ENCODE results near the gene DPF3.

DPF3 gene

DNA sequence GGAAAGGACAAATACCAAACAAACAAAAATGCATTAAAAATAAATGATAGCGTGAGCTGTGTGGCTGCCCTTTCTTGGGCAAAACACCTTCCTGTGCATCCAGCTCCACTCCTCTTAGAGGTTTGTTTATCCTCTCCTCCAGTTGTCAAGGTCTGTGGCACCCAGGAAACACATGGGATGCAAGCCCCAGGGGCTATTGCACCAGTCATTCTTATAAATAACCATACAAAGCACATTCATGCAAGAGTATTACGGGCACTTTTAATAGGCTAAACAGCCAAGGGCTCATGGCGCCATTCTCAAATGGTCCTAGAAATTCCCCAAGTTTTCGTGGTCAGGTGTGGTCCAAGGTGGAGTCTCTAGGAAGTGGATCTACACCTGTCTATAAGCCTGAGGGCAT is 257.0 kb downstream of the DPF3 start:
- no peaks in the 10 kb centered on the region for H3K4me1 ChIP-seq (ENCODE audit: control insufficient read depth, low read depth, low read length)
- WGBS (ENCODE audit: extremely low coverage, insufficient coverage, low lambda C conversion rate) = no CpG with 5 or more reads among the region's 4 CpGs
- no peak for DNase-seq
- H3K18ac ChIP-seq (ENCODE audit: low read length) = no peak overlapping the region
- H3K9ac ChIP-seq (ENCODE audit: low read length) = no peak overlapping the region
- no peak overlapping the region for H3K4me3 ChIP-seq (ENCODE audit: low read length)
- no peak overlapping the region for H2BK5ac ChIP-seq (ENCODE audit: low read length)
- H3K23ac ChIP-seq (ENCODE audit: low read length) = no peak overlapping the region
- no peaks in the 10 kb centered on the region for H3K79me2 ChIP-seq (ENCODE audit: control insufficient read depth, insufficient read depth, low read length)
- H2BK120ac ChIP-seq (ENCODE audit: low read depth, low read length) = no peak overlapping the region
- no peak overlapping the region for H3K4me2 ChIP-seq (ENCODE audit: low read length)
- H3K27ac ChIP-seq (ENCODE audit: low read depth, low read length) = no peak overlapping the region
- no peak overlapping the region for H3K56ac ChIP-seq (ENCODE audit: low read length)
- no peak overlapping the region for H2BK15ac ChIP-seq (replicated peaks; ENCODE audit: low read depth)
- H4K8ac ChIP-seq (ENCODE audit: low read depth, low read length) = no peak overlapping the region
- H3K79me1 ChIP-seq (ENCODE audit: low read length) = no peaks in the 10 kb centered on the region
- H2AK5ac ChIP-seq (ENCODE audit: low read length) = no peak overlapping the region
- H3K4ac ChIP-seq (ENCODE audit: low read depth, low read length) = no peak overlapping the region
- H3K36me3 ChIP-seq (ENCODE audit: control insufficient read depth, insufficient read depth, low read length) = no peaks in the 10 kb centered on the region
- no peak overlapping the region for H4K5ac ChIP-seq (ENCODE audit: low read length)
- H3K27me3 ChIP-seq (ENCODE audit: insufficient read depth, low read length, poor library complexity) = no peaks in the 10 kb centered on the region

DNA sequence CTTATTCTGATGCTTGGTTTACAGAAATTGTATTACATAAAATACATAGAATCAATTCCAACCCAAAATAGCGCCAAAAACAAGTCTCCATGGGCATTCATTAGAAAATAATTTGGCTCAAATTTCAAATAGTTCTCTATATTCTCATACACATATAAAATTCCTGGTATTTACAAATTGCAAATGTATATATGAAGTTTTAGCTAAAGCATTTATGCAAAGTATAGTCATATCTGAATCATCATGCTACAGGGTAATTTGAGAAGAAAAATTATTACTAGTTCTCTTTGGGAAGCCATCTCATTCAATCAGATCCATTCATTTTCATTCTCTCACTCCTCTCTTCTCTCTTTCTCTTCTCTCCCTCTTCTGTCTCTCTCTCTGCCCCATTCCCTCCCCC is 257.8 kb downstream of the DPF3 start:
- H2BK15ac ChIP-seq (replicated peaks; ENCODE audit: low read depth) = no peak overlapping the region
- H3K4me2 ChIP-seq (ENCODE audit: low read length) = no peak overlapping the region
- no peaks in the 10 kb centered on the region for H3K79me2 ChIP-seq (ENCODE audit: control insufficient read depth, insufficient read depth, low read length)
- no peaks in the 10 kb centered on the region for H3K4me1 ChIP-seq (ENCODE audit: control insufficient read depth, low read depth, low read length)
- H2AK5ac ChIP-seq (ENCODE audit: low read length) = no peak overlapping the region
- no peak overlapping the region for H2BK5ac ChIP-seq (ENCODE audit: low read length)
- H3K4ac ChIP-seq (ENCODE audit: low read depth, low read length) = no peak overlapping the region
- H3K27ac ChIP-seq (ENCODE audit: low read depth, low read length) = no peak overlapping the region
- no peaks in the 10 kb centered on the region for H3K27me3 ChIP-seq (ENCODE audit: insufficient read depth, low read length, poor library complexity)
- H3K36me3 ChIP-seq (ENCODE audit: control insufficient read depth, insufficient read depth, low read length) = no peaks in the 10 kb centered on the region
- no peak overlapping the region for H3K9ac ChIP-seq (ENCODE audit: low read length)
- H3K56ac ChIP-seq (ENCODE audit: low read length) = no peak overlapping the region
- no peak overlapping the region for H4K8ac ChIP-seq (ENCODE audit: low read depth, low read length)
- H3K79me1 ChIP-seq (ENCODE audit: low read length) = no peaks in the 10 kb centered on the region
- H3K23ac ChIP-seq (ENCODE audit: low read length) = no peak overlapping the region
- H4K5ac ChIP-seq (ENCODE audit: low read length) = no peak overlapping the region
- no CpG with 5 or more reads among the region's 1 CpG for WGBS (ENCODE audit: extremely low coverage, insufficient coverage, low lambda C conversion rate)
- no peak overlapping the region for H2BK120ac ChIP-seq (ENCODE audit: low read depth, low read length)
- no peak for DNase-seq
- no peak overlapping the region for H3K4me3 ChIP-seq (ENCODE audit: low read length)
- H3K18ac ChIP-seq (ENCODE audit: low read length) = no peak overlapping the region

DNA sequence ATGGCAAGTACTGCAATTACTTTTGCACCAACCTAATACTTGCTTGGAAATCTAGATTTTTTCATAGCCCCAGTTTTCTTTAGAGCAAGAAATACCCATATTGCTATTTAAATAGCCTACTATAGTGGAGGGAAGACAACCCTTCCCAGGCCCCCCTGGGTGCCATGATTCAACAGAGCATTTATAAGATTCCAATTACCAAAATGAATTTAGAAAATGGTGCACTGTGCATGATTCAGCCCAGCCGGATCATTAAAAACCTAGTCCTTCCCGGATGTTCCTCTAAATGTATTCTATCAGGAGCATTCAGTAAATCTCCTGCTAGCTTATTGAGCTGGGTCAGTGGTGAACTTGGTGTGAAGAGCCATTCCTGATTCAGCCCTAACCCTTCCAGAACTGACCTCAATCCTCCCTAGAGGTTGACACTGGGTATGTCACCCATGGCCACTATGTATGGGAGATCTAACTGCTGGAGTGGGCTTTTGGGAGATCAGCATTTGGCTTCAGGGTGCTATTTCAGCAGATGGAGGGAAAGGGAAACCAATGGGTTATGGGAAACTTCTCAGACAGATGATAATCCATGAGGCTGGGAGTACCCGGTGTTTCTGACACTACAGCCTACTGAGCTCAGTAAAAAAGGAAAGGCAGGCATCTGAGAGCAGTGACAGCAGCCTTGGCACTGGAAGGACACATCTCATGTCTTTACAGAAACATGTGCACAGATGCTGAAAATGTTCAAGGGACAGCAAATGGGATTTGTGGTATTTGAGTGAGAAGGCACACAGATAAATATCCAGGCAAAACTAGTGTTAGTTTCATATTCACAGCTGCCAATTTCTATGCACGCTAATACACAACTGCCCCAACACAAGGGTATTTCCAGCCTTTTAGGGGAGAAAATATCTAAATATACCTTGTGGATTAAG is 258.9 kb downstream of the DPF3 start:
- Histone ChIP-seq H3K79me2 (ENCODE audit: control insufficient read depth, insufficient read depth, low read length) (no peaks in the 10 kb centered on the region), H3K4me3 (ENCODE audit: low read length) (no peak overlapping the region), H3K4me1 (ENCODE audit: control insufficient read depth, low read depth, low read length) (no peaks in the 10 kb centered on the region), H3K27ac (ENCODE audit: low read depth, low read length) (no peak overlapping the region), H2BK5ac (ENCODE audit: low read length) (no peak overlapping the region), H3K9ac (ENCODE audit: low read length) (no peak overlapping the region), H2AK5ac (ENCODE audit: low read length) (no peak overlapping the region), H3K23ac (ENCODE audit: low read length) (no peak overlapping the region), H2BK15ac (replicated peaks; ENCODE audit: low read depth) (no peak overlapping the region), H3K79me1 (ENCODE audit: low read length) (no peaks in the 10 kb centered on the region), H3K27me3 (ENCODE audit: insufficient read depth, low read length, poor library complexity) (no peaks in the 10 kb centered on the region), H4K8ac (ENCODE audit: low read depth, low read length) (no peak overlapping the region), H4K5ac (ENCODE audit: low read length) (no peak overlapping the region), H2BK120ac (ENCODE audit: low read depth, low read length) (no peak overlapping the region), H3K4me2 (ENCODE audit: low read length) (no peak overlapping the region), H3K56ac (ENCODE audit: low read length) (no peak overlapping the region), H3K4ac (ENCODE audit: low read depth, low read length) (no peak overlapping the region), H3K36me3 (ENCODE audit: control insufficient read depth, insufficient read depth, low read length) (no peaks in the 10 kb centered on the region), H3K18ac (ENCODE audit: low read length) (no peak overlapping the region)
- no peak for DNase-seq
- WGBS (ENCODE audit: extremely low coverage, insufficient coverage, low lambda C conversion rate) = no CpG with 5 or more reads among the region's 4 CpGs

- Histone ChIP-seq H2BK120ac (ENCODE audit: low read depth, low read length) (no peak overlapping the region), H3K4me1 (ENCODE audit: control insufficient read depth, low read depth, low read length) (no peaks in the 10 kb centered on the region), H3K56ac (ENCODE audit: low read length) (no peak overlapping the region), H4K5ac (ENCODE audit: low read length) (no peak overlapping the region), H3K4me2 (ENCODE audit: low read length) (no peak overlapping the region), H3K36me3 (ENCODE audit: control insufficient read depth, insufficient read depth, low read length) (no peaks in the 10 kb centered on the region), H3K9ac (ENCODE audit: low read length) (no peak overlapping the region), H3K27ac (ENCODE audit: low read depth, low read length) (no peak overlapping the region), H3K4me3 (ENCODE audit: low read length) (no peak overlapping the region), H3K79me1 (ENCODE audit: low read length) (no peaks in the 10 kb centered on the region), H3K4ac (ENCODE audit: low read depth, low read length) (no peak overlapping the region), H3K18ac (ENCODE audit: low read length) (no peak overlapping the region), H4K8ac (ENCODE audit: low read depth, low read length) (no peak overlapping the region), H3K23ac (ENCODE audit: low read length) (no peak overlapping the region), H2AK5ac (ENCODE audit: low read length) (no peak overlapping the region), H3K79me2 (ENCODE audit: control insufficient read depth, insufficient read depth, low read length) (no peaks in the 10 kb centered on the region), H2BK15ac (replicated peaks; ENCODE audit: low read depth) (no peak overlapping the region), H3K27me3 (ENCODE audit: insufficient read depth, low read length, poor library complexity) (no peaks in the 10 kb centered on the region), H2BK5ac (ENCODE audit: low read length) (no peak overlapping the region)
- DNase-seq = no peak
- no CpG with 5 or more reads among the region's 5 CpGs for WGBS (ENCODE audit: extremely low coverage, insufficient coverage, low lambda C conversion rate)
Measured at GRCh38 chr14:72633551-72633950, 260.4 kb downstream of the DPF3 start.

GRCh38 chr14:72632727-72633126 is 261.2 kb downstream of the DPF3 start:
- no peak overlapping the region for H2BK120ac ChIP-seq (ENCODE audit: low read depth, low read length)
- H3K18ac ChIP-seq (ENCODE audit: low read length) = no peak overlapping the region
- H3K56ac ChIP-seq (ENCODE audit: low read length) = no peak overlapping the region
- WGBS (ENCODE audit: extremely low coverage, insufficient coverage, low lambda C conversion rate) = no CpG with 5 or more reads among the region's 1 CpG
- no peaks in the 10 kb centered on the region for H3K27me3 ChIP-seq (ENCODE audit: insufficient read depth, low read length, poor library complexity)
- no peaks in the 10 kb centered on the region for H3K79me2 ChIP-seq (ENCODE audit: control insufficient read depth, insufficient read depth, low read length)
- H4K5ac ChIP-seq (ENCODE audit: low read length) = no peak overlapping the region
- H3K79me1 ChIP-seq (ENCODE audit: low read length) = no peaks in the 10 kb centered on the region
- H2AK5ac ChIP-seq (ENCODE audit: low read length) = no peak overlapping the region
- no peak overlapping the region for H2BK15ac ChIP-seq (replicated peaks; ENCODE audit: low read depth)
- no peak overlapping the region for H4K8ac ChIP-seq (ENCODE audit: low read depth, low read length)
- no peak overlapping the region for H3K9ac ChIP-seq (ENCODE audit: low read length)
- H3K27ac ChIP-seq (ENCODE audit: low read depth, low read length) = no peak overlapping the region
- no peak overlapping the region for H3K4me2 ChIP-seq (ENCODE audit: low read length)
- no peak overlapping the region for H3K4me3 ChIP-seq (ENCODE audit: low read length)
- no peak for DNase-seq
- H3K4ac ChIP-seq (ENCODE audit: low read depth, low read length) = no peak overlapping the region
- H2BK5ac ChIP-seq (ENCODE audit: low read length) = no peak overlapping the region
- H3K36me3 ChIP-seq (ENCODE audit: control insufficient read depth, insufficient read depth, low read length) = no peaks in the 10 kb centered on the region
- no peak overlapping the region for H3K23ac ChIP-seq (ENCODE audit: low read length)
- no peaks in the 10 kb centered on the region for H3K4me1 ChIP-seq (ENCODE audit: control insufficient read depth, low read depth, low read length)

DNA sequence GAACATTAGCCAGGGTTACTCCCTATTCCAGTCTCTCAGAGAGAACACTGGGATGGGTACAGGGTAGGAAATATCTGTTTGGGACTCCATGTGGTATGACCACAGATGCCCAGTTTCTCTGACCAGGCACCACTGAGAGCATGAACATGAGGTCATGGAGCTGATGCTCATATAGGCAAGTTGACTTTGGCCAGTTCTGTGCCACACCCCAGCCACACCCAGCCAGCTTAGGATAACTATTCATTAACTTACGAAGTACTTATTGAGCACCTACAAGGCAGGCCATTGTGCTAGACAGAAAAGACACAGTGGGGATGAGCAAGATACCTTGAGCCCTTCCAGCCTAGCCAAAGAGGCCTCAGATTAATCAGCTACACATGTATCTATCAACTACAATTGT is 262.5 kb downstream of the DPF3 start:
- Histone ChIP-seq H4K5ac (ENCODE audit: low read length) (no peak overlapping the region), H3K79me1 (ENCODE audit: low read length) (no peaks in the 10 kb centered on the region), H3K9ac (ENCODE audit: low read length) (no peak overlapping the region), H3K23ac (ENCODE audit: low read length) (no peak overlapping the region), H2AK5ac (ENCODE audit: low read length) (no peak overlapping the region), H3K27ac (ENCODE audit: low read depth, low read length) (no peak overlapping the region), H2BK120ac (ENCODE audit: low read depth, low read length) (no peak overlapping the region), H3K36me3 (ENCODE audit: control insufficient read depth, insufficient read depth, low read length) (no peaks in the 10 kb centered on the region), H3K4me2 (ENCODE audit: low read length) (no peak overlapping the region), H3K56ac (ENCODE audit: low read length) (no peak overlapping the region), H3K79me2 (ENCODE audit: control insufficient read depth, insufficient read depth, low read length) (no peaks in the 10 kb centered on the region), H2BK15ac (replicated peaks; ENCODE audit: low read depth) (no peak overlapping the region), H3K27me3 (ENCODE audit: insufficient read depth, low read length, poor library complexity) (no peaks in the 10 kb centered on the region), H3K18ac (ENCODE audit: low read length) (no peak overlapping the region), H4K8ac (ENCODE audit: low read depth, low read length) (no peak overlapping the region), H3K4me1 (ENCODE audit: control insufficient read depth, low read depth, low read length) (no peaks in the 10 kb centered on the region), H2BK5ac (ENCODE audit: low read length) (no peak overlapping the region), H3K4ac (ENCODE audit: low read depth, low read length) (no peak overlapping the region), H3K4me3 (ENCODE audit: low read length) (no peak overlapping the region)
- no CpG with 5 or more reads among the region's 1 CpG for WGBS (ENCODE audit: extremely low coverage, insufficient coverage, low lambda C conversion rate)
- no peak for DNase-seq
